HEK293 (cell line): Measurements from ENCODE around the gene EEF2.

Experiments used
- CTCF ChIA-PET: fragments of 350-600 bp; formaldehyde crosslinking; extraction: SDS; loops from one replicate; lab custom pipeline; 2021; ENCODE audit warnings: antibody characterized with exemption; lab: Yijun Ruan, JAX
- POLR2A ChIA-PET: fragments of 300-600 bp; formaldehyde crosslinking; extraction: SDS; loops from one replicate; lab custom pipeline; 2020; ENCODE audit warnings: antibody characterized with exemption, inconsistent platforms; lab: Yijun Ruan, JAX
- H3K27ac ChIP-seq: fragments of 200-500 bp; sonication (Bioruptor generic); 2 replicates; pipeline ENCODE4 v1.5.1; 2014; ENCODE audit warnings: low read depth, low read length, control low read depth, inconsistent platforms; ENCODE audit errors: extremely low read depth
- H3K36me3 ChIP-seq, 2 experiments: fragments of 200-500 bp in 1 of 2; sonication (Bioruptor generic) in 1 of 2; 1 replicate in 1 of 2; 2 replicates in 1 of 2; pipeline ENCODE4 v1.5.1; 2014 to 2017; ENCODE audit warnings: inconsistent platforms in 2 of 2, low read length in 2 of 2; ENCODE audit not compliant: control insufficient read depth in 2 of 2, insufficient read depth in 1 of 2
- H3K4me1 ChIP-seq: fragments of 200-500 bp; sonication (Bioruptor generic); 2 replicates; pipeline ENCODE4 v1.5.1; 2014; ENCODE audit warnings: mild to moderate bottlenecking, low read length, inconsistent platforms; ENCODE audit not compliant: control insufficient read depth, insufficient read depth
- H3K4me3 ChIP-seq: 2 replicates; pipeline ENCODE4 v1.5.1; 2011; ENCODE audit warnings: low read depth, mild to moderate bottlenecking, control low read depth, low read length, moderate library complexity
- H3K9me3 ChIP-seq: fragments of 200-500 bp; sonication (Bioruptor generic); 2 replicates; pipeline ENCODE4 v1.5.1; 2014; ENCODE audit warnings: low read depth, low read length, inconsistent platforms; ENCODE audit not compliant: control insufficient read depth, insufficient read depth
- FEZF1 ChIP-seq: fragments of 450-650 bp; formaldehyde crosslinking; IDR thresholded peaks from 2 replicates; pipeline ENCODE4 v1.5.1; 2016; ENCODE audit warnings: missing biosample characterization, missing genetic modification characterization
- GLIS1 ChIP-seq: fragments of 450-650 bp; formaldehyde crosslinking; IDR thresholded peaks from 2 replicates; pipeline ENCODE4 v1.5.1; 2016; ENCODE audit warnings: missing biosample characterization, missing genetic modification characterization
- ZIC2 ChIP-seq: fragments of 450-650 bp; formaldehyde crosslinking; IDR thresholded peaks from 2 replicates; pipeline ENCODE4 v1.5.1; 2016; ENCODE audit warnings: missing biosample characterization, missing genetic modification characterization
- ZNF221 ChIP-seq: fragments of 450-650 bp; formaldehyde crosslinking; IDR thresholded peaks from 2 replicates; pipeline ENCODE4 v1.5.1; 2017; ENCODE audit warnings: missing biosample characterization, missing genetic modification characterization, borderline replicate concordance
- ZNF274 ChIP-seq, 2 experiments: fragments of 200-500 bp in 1 of 2; fragments of 450-650 bp in 1 of 2; sonication (Bioruptor generic) in 1 of 2; formaldehyde crosslinking in 1 of 2; IDR thresholded peaks; 2 replicates each; pipeline versions ENCODE4 v1.5.1 to v1.6.1; 2014 to 2016; ENCODE audit warnings: borderline replicate concordance in 1 of 2, inconsistent platforms in 1 of 2, low read length in 1 of 2, missing biosample characterization in 1 of 2, missing genetic modification characterization in 1 of 2
- ZNF621 ChIP-seq: fragments of 450-650 bp; formaldehyde crosslinking; IDR thresholded peaks from 2 replicates; pipeline ENCODE4 v1.5.1; 2017; ENCODE audit warnings: missing biosample characterization, missing genetic modification characterization
- ZNF785 ChIP-seq: fragments of 450-650 bp; formaldehyde crosslinking; IDR thresholded peaks from 2 replicates; pipeline ENCODE4 v1.5.1; 2016; ENCODE audit warnings: missing biosample characterization, missing genetic modification characterization
- TF ChIP-seq, protein P1 (sequence below): fragments of 450-650 bp; formaldehyde crosslinking; IDR thresholded peaks from 2 replicates; pipeline ENCODE4 v1.5.1; 2016; ENCODE audit warnings: missing biosample characterization, missing genetic modification characterization
- TF ChIP-seq, protein P2 (sequence below): fragments of 450-650 bp; formaldehyde crosslinking; conservative IDR thresholded peaks from 2 replicates; pipeline ENCODE4 v1.5.1; 2016; ENCODE audit warnings: low read depth, missing biosample characterization, missing genetic modification characterization
- TF ChIP-seq, protein P3 (sequence below): fragments of 450-650 bp; formaldehyde crosslinking; IDR thresholded peaks from 2 replicates; pipeline ENCODE4 v1.5.1; 2016; ENCODE audit warnings: missing biosample characterization, missing genetic modification characterization
- TF ChIP-seq, protein P4 (sequence below): fragments of 450-650 bp; formaldehyde crosslinking; IDR thresholded peaks from 2 replicates; pipeline ENCODE4 v1.5.1; 2016; ENCODE audit warnings: missing biosample characterization, missing genetic modification characterization, borderline replicate concordance
- TF ChIP-seq, protein P5 (sequence below): fragments of 450-650 bp; formaldehyde crosslinking; IDR thresholded peaks from 2 replicates; pipeline ENCODE4 v1.5.1; 2016; ENCODE audit warnings: missing biosample characterization, missing genetic modification characterization

EEF2 gene

DNA sequence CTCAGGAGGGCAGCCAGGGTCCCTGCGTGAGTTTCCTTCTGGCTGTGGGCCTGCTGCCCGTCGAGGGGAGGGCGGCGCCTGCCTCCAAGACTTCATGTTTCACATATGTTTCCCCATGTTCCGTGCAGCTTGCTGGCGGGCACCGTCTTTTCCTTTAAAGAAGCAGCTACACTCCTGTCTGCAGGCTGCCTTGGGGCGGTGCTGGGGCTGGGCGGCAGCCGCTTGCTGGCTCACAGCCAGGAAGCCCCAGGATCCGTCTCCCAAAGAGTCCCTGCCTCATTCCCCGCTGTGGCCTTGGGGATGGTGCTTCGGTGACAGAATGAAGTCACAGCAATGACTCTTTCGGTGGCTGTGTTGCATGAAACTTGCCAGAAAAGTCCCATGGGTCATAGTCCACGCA lies 47.2 kb upstream of the EEF2 start:
- Histone ChIP-seq H3K4me1 (no peaks in the 10 kb centered on the region), H3K9me3 (no peaks in the 10 kb centered on the region), H3K4me3 (no peak overlapping the region), H3K27ac (no peak overlapping the region; the same call in 1 of the 2 replicates), H3K36me3 (peaks cover 12 to 74% of the 10 kb centered on the region in 2 experiments; a peak in 2 of 3 replicates)
- TF ChIP-seq ZNF274 (IDR thresholded peaks at IDR 0.05; ENCODE audit: low read length): no peak
- TF ChIP-seq ZNF274 (tag by site-specific recombination; IDR thresholded peaks at IDR 0.05; ENCODE audit: borderline replicate concordance): no peak
- TF ChIP-seq, protein P1, sequence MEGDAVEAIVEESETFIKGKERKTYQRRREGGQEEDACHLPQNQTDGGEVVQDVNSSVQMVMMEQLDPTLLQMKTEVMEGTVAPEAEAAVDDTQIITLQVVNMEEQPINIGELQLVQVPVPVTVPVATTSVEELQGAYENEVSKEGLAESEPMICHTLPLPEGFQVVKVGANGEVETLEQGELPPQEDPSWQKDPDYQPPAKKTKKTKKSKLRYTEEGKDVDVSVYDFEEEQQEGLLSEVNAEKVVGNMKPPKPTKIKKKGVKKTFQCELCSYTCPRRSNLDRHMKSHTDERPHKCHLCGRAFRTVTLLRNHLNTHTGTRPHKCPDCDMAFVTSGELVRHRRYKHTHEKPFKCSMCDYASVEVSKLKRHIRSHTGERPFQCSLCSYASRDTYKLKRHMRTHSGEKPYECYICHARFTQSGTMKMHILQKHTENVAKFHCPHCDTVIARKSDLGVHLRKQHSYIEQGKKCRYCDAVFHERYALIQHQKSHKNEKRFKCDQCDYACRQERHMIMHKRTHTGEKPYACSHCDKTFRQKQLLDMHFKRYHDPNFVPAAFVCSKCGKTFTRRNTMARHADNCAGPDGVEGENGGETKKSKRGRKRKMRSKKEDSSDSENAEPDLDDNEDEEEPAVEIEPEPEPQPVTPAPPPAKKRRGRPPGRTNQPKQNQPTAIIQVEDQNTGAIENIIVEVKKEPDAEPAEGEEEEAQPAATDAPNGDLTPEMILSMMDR (tag by site-specific recombination): no peak
- TF ChIP-seq ZNF621 (tag by site-specific recombination): no peak
- TF ChIP-seq, protein P2, sequence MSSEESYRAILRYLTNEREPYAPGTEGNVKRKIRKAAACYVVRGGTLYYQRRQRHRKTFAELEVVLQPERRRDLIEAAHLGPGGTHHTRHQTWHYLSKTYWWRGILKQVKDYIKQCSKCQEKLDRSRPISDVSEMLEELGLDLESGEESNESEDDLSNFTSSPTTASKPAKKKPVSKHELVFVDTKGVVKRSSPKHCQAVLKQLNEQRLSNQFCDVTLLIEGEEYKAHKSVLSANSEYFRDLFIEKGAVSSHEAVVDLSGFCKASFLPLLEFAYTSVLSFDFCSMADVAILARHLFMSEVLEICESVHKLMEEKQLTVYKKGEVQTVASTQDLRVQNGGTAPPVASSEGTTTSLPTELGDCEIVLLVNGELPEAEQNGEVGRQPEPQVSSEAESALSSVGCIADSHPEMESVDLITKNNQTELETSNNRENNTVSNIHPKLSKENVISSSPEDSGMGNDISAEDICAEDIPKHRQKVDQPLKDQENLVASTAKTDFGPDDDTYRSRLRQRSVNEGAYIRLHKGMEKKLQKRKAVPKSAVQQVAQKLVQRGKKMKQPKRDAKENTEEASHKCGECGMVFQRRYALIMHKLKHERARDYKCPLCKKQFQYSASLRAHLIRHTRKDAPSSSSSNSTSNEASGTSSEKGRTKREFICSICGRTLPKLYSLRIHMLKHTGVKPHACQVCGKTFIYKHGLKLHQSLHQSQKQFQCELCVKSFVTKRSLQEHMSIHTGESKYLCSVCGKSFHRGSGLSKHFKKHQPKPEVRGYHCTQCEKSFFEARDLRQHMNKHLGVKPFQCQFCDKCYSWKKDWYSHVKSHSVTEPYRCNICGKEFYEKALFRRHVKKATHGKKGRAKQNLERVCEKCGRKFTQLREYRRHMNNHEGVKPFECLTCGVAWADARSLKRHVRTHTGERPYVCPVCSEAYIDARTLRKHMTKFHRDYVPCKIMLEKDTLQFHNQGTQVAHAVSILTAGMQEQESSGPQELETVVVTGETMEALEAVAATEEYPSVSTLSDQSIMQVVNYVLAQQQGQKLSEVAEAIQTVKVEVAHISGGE (tag by site-specific recombination): no peak
- peak; percentile 60; the same call in 1 of the 2 replicates for TF ChIP-seq GLIS1 (tag by site-specific recombination)
- TF ChIP-seq, protein P3, sequence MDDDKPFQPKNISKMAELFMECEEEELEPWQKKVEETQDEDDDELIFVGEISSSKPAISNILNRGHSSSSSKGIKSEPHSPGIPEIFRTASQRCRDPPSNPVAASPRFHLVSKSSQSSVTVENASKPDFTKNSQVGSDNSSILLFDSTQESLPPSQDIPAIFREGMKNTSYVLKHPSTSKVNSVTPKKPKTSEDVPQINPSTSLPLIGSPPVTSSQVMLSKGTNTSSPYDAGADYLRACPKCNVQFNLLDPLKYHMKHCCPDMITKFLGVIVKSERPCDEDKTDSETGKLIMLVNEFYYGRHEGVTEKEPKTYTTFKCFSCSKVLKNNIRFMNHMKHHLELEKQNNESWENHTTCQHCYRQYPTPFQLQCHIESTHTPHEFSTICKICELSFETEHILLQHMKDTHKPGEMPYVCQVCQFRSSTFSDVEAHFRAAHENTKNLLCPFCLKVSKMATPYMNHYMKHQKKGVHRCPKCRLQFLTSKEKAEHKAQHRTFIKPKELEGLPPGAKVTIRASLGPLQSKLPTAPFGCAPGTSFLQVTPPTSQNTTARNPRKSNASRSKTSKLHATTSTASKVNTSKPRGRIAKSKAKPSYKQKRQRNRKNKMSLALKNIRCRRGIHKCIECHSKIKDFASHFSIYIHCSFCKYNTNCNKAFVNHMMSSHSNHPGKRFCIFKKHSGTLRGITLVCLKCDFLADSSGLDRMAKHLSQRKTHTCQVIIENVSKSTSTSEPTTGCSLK (tag by site-specific recombination): no peak
- TF ChIP-seq ZIC2 (tag by site-specific recombination): peak; percentile 87
- TF ChIP-seq, protein P4, sequence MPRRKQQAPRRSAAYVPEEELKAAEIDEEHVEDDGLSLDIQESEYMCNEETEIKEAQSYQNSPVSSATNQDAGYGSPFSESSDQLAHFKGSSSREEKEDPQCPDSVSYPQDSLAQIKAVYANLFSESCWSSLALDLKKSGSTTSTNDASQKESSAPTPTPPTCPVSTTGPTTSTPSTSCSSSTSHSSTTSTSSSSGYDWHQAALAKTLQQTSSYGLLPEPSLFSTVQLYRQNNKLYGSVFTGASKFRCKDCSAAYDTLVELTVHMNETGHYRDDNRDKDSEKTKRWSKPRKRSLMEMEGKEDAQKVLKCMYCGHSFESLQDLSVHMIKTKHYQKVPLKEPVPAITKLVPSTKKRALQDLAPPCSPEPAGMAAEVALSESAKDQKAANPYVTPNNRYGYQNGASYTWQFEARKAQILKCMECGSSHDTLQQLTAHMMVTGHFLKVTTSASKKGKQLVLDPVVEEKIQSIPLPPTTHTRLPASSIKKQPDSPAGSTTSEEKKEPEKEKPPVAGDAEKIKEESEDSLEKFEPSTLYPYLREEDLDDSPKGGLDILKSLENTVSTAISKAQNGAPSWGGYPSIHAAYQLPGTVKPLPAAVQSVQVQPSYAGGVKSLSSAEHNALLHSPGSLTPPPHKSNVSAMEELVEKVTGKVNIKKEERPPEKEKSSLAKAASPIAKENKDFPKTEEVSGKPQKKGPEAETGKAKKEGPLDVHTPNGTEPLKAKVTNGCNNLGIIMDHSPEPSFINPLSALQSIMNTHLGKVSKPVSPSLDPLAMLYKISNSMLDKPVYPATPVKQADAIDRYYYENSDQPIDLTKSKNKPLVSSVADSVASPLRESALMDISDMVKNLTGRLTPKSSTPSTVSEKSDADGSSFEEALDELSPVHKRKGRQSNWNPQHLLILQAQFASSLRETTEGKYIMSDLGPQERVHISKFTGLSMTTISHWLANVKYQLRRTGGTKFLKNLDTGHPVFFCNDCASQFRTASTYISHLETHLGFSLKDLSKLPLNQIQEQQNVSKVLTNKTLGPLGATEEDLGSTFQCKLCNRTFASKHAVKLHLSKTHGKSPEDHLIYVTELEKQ (tag by site-specific recombination): no peak
- TF ChIP-seq, protein P5, sequence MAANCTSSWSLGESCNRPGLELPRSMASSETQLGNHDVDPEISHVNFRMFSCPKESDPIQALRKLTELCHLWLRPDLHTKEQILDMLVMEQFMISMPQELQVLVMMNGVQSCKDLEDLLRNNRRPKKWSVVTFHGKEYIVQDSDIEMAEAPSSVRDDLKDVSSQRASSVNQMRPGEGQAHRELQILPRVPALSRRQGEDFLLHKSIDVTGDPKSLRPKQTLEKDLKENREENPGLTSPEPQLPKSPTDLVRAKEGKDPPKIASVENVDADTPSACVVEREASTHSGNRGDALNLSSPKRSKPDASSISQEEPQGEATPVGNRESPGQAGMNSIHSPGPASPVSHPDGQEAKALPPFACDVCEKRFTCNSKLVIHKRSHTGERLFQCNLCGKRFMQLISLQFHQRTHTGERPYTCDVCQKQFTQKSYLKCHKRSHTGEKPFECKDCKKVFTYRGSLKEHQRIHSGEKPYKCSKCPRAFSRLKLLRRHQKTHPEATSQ: no peak
- no peak for TF ChIP-seq ZNF785 (tag by site-specific recombination)
- TF ChIP-seq ZNF221 (tag by site-specific recombination): no peak
- TF ChIP-seq FEZF1: no peak
- CTCF ChIA-PET: interaction anchor here (0.5 to 0.6 kb wide), 2 partner anchors 16 to 152 kb away, joined by 3 read pairs; no protein-coding TSS in a partner anchor
- POLR2A ChIA-PET: no interaction called here
